ENCODE results near the gene WNT1.

DNA sequence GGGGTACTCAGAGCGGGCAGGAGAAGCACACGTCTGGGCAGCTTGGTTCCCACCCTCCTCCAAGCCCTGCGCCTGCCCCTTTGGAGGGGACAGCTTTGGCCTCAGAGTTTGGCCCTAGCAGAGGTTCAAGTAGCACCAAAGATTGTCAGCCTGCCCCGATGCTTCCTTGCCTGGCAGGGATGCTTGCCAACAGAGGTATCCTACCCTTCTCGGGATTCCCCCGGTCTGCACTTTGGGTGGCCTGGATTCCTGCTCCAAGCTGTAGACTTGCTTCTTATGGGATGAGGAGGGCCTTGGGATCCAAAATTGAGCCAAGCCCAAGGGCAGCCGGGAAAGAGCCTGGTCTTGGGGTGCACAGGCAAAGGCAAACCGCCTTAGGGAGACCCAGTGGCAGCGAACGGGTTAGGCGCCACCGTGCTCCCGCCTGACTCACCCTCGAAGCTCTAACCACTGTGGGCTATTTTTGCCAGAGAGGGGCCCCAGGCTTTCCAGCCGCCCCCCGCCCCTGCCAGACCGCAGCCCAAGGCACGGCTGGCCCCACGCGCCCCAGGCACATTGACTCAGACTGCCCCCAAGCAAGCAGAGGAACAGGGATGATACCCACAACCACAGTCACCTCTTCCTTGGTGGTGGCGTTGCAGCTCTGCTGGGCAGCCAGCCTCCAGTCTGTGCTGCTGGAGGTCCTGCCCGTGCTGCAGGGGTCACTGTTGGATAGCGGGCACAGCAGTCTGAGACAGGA is 5.7 kb upstream of the WNT1 start:
- TF ChIP-seq, protein P1, sequence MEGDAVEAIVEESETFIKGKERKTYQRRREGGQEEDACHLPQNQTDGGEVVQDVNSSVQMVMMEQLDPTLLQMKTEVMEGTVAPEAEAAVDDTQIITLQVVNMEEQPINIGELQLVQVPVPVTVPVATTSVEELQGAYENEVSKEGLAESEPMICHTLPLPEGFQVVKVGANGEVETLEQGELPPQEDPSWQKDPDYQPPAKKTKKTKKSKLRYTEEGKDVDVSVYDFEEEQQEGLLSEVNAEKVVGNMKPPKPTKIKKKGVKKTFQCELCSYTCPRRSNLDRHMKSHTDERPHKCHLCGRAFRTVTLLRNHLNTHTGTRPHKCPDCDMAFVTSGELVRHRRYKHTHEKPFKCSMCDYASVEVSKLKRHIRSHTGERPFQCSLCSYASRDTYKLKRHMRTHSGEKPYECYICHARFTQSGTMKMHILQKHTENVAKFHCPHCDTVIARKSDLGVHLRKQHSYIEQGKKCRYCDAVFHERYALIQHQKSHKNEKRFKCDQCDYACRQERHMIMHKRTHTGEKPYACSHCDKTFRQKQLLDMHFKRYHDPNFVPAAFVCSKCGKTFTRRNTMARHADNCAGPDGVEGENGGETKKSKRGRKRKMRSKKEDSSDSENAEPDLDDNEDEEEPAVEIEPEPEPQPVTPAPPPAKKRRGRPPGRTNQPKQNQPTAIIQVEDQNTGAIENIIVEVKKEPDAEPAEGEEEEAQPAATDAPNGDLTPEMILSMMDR (IDR thresholded peaks at IDR 0.05): no peak
- TF ChIP-seq POLR2AphosphoS5 (IDR thresholded peaks at IDR 0.05) (no peak), POLR2A (IDR thresholded peaks at IDR 0.05) (no peak)

Data from prostate gland (tissue), 2 donors.